ENCODE data around the gene PBX3.

- TF ChIP-seq CTCF (IDR thresholded peaks at IDR 0.05) (no peak), EZH2 (IDR thresholded peaks at IDR 0.05; ENCODE audit: borderline replicate concordance, insufficient read depth, low read depth, low read length, poor library complexity, severe bottlenecking) (no peak)
Observed at GRCh38 chr9:125948887-125949596, 201.9 kb downstream of the PBX3 start.

Data from B cell (primary cell).